T follicular helper cell (primary cell): ENCODE measurements around the gene PDSS2.
"Not testable (repeated sequence)": the region's sequence is repeated elsewhere in the genome, so short reads cannot be mapped to it uniquely, and the experiment has no call there.

Source experiments
- DNase-seq: peaks from one replicate; pipeline ENCODE4 v3.0.0-alpha.2; 2020; ENCODE audit warnings: low read depth

PDSS2 gene

GRCh38 chr6:107161521-107161920 is 297.8 kb downstream of the PDSS2 start:
- no peak for DNase-seq

GRCh38 chr6:107156617-107157016 is 302.7 kb downstream of the PDSS2 start:
- no peak for DNase-seq

GRCh38 chr6:107154801-107155160 is 304.6 kb downstream of the PDSS2 start:
- DNase-seq = no peak

DNA sequence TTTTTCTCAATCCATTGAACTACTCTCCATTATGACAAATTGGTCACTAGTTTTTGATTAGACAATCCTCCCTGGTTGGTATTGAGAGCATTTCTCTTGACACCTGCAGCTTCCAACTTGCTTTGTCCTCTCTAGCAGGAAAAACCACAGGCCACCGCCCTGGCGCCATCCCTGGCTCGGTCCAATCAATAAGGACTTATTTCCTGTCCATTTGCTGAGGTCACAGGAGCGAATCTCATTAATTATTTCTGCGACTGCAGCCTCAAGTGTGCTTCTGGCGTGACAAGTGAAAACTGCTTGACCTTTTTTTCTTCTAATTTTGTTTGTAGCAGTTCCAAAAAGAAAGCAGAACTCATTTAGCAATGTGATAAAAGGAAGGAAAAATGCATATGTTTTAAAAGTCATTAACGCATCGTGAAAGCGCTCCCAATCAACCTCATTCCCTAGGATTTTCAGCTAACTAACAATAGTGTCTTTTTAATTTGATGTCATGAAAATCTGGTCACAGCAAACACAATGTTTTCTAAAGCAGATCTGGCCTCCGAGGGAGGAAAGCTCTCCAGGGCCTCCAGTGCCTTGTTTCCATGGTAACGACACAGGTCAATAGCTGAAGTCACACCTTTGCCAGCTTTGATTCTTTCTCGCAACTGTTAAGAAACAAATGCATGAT is 305.1 kb downstream of the PDSS2 start:
- no peak for DNase-seq

DNA sequence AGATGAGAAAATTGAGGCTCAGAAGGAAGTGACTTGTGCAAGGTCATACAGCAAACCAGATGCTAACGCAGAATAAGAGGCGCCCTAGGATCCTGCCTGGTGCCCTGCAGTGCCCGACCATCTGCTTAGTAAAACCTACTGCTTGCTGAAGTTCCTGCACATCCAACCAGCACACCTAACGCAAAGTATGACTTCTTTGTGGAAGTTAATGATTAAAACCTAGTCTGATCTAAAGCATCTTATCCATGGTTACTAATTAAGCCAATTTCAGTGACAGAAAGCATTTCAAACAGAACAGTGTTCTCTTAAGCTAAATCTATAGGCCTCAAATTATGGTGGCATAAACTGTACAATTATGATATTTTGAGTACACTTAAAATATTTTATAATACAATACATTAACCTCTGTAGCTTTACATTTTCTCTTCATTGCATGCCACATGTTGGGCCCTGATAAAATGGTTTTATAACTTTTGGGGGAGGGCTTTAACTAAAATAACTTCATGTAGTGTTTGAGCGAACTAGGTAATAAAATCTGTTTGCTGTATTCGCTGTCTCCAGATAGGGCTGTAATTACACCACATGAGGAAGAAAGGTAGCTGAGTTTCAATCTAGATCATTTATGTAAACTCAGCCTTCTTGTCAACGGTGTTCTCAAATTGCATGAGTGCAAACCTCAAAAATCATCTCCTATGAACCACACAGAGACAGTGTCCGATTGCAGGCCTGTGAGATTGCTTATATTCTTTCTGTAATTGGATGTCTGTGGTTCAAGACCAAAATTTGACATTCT is 306.5 kb downstream of the PDSS2 start:
- DNase-seq = no peak

- DNase-seq = no peak
These were observed 314.7 kb downstream of the PDSS2 start for GRCh38 chr6:107144666-107145065.

GRCh38 chr6:107144014-107144413 is 315.4 kb downstream of the PDSS2 start:
- DNase-seq = no peak

DNA sequence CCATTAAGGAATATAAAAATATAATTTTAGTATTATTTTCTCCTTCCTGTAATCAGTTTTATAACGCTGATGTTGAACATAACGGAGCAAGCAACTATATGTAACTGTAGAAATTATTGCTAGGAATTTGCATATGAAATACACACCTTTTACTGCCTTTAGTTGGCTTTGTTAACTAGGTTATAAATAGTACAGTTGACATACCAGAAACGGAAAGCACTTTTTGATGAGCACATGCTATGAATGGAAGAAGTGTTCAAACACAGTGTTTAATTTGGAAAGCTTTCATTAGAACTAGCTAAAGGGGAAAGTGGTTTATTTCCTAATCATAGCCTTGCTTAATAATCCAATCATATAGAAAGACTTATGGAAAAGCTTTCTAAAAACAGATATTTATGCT is 318.8 kb downstream of the PDSS2 start:
- DNase-seq = no peak

- not testable (repeated sequence) for DNase-seq
These were observed 323.0 kb downstream of the PDSS2 start for GRCh38 chr6:107136324-107136723.

DNA sequence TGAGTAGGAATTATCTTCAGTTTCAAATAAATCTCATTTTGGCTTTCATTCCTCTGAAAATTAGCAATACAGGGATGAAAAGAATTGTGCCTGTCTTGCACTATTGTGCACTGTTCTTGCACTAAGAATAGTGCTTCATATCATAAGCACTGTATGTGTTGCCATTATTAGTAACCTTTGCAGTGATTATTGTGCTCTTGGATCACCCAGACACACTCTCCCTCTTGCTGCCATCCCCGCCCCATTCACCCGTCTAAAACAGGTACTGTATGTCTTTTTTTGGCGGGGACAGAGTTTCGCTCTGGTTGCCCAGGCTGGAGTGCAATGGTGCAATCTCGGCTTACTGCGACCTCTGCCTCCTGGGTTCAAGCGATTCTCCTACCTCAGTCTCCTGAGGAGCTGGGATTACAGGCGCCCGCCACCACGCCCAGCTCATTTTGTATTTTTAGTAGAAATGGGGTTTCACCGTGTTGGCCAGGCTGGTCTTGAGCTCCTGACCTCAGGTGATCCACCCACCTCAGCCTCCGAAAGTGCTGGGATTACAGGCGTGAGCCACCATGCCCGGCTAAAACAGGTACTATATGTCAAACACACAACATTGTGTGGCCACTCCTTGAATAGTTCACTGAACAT is 324.2 kb downstream of the PDSS2 start:
- not testable (repeated sequence) for DNase-seq

GRCh38 chr6:107132330-107132954 is 326.9 kb downstream of the PDSS2 start:
- DNase-seq = no peak

DNA sequence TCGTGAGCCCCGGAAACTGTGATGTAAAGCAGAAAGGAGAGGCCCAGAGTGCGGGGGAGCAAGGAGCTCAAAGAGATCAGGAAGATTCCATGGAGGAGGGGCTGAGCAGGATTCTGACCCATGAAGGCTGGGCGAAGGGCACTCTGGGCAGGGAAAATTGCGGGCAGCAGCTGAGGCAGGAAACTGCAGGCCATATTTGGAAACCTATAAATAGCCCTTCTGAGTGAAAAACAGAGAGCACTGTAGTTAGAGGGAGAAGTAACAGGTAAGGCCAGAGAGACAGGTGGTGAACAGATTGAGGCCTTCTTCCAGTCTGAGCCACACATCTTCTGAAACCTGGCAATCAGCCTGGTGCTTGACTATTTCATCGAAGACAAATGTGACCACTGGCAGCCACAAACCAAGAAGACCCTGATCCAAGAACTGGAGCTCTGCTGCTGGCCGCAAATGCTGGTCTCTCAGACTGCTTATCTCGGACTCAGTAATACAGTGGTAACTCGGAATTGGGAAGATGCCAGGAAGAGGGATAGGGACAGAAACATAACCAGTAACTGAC is 329.9 kb downstream of the PDSS2 start:
- DNase-seq = no peak

GRCh38 chr6:107128577-107128976 is 330.8 kb downstream of the PDSS2 start:
- no peak for DNase-seq

- no peak for DNase-seq
These were observed 331.2 kb downstream of the PDSS2 start for GRCh38 chr6:107128175-107128574.

- DNase-seq = no peak
These were observed 333.6 kb downstream of the PDSS2 start for GRCh38 chr6:107125771-107126170.

DNA sequence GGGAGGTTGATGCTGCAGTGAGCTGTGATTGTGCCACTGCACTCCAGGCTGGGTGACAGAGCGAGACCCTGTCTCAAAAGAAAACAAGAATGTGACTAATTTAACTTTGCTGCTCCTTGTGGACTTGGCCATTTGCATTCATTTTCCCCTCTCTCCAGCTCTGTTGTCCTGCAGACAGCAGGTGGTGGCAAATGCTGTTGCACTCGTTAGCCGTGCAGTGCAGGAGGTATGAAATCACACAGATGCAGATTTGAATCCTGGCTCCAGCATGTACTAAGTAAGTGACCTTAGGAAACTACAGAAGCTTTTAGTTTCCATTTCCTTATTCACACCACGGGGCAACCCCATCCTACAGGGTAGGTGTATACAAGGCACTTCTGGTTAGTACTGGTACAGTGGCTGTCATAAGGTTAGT is 334.4 kb downstream of the PDSS2 start:
- no peak for DNase-seq

- no peak for DNase-seq
These were observed 335.9 kb downstream of the PDSS2 start for GRCh38 chr6:107123501-107123900.

DNA sequence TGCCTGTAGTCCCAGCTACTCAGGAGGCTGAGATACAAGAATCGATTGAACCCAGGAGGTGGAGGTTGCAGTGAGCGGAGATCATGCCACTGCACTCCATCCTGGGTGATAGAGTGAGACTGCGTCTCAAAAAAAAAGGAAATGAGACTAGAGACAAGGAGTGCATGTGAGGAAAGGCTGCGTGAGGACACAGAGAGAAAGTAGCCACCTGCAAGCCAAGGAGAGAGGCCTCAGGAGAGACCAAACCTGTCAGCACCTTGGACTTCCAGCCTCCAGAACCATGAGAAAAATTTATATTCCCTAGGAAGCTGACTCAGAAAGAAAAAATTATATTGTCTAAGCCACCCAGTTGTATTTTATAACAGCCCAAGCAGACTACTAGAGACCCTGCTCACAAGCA is 336.6 kb downstream of the PDSS2 start:
- no peak for DNase-seq

DNA sequence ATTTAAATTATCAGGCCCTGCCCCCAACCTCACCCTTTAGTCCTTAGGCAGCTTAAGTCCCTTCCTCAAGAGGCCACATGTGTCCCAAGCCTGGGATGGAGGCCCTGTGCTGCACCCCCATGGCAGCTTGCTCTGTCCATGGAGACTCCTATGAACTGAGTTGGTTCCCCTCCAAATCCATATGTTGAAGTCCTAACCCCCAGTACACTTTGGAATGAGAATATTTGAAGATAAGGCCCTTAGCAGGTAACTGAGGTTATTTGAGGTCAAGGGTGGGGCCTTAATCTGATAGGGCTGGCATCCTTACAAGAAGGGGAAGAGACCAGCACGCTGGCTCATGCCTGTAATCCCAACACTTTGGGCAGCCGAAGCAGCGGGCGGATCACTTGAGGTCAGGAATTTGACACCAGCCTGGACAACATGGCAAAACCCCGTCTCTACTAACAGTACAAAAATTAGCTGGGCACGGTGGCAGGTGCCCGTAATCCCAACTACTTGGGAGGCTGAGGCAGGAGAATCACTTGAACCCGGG is 337.3 kb downstream of the PDSS2 start:
- DNase-seq = no peak

DNA sequence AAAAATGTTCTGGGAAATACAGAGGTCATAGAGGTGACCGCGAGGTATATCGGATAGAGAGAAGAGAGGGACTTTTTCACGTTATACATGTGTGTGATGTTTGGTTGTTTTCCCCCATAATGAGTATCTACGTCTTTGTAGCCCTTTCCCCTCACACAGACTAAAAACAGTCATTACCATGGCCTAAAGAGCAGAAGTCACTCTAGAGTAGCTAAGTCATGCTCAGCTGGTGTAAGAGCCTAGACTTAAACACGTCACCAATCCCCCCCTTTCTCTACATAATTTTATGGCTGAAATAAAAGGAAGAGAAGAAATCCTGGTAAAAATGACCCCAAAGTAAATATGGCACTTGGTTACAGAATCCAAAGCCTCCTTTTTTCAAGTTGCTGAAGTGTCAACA is 338.1 kb downstream of the PDSS2 start:
- DNase-seq = no peak

GRCh38 chr6:107120404-107120803 is 339.0 kb downstream of the PDSS2 start:
- DNase-seq = no peak

DNA sequence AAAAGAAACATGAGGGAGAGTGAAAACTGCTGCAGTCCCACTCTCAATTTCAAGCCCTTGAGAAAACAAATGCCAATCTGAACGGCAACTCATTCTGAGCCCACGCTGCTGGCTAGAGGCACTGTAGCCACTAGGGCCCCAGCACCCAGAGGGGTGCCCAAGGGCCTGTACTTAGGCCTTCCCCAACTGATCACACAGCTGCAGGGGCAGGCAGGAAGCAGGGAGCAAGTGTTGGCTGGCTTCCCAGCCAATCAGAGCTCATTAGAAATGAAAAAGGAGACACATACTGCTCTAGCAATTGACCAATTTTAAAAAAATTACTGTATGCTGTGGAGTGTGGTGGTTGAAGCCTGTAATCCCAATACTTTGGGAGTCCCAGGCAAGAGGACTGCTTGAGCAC is 340.4 kb downstream of the PDSS2 start:
- no peak for DNase-seq
